Measurements from ENCODE around the gene HNRNPL. TPM values are rescaled to one million over a fixed set of nuclear protein-coding genes. Genes with fewer than 3 reads are reported as not detected.
"Not testable (repeated sequence)": the region's sequence is repeated elsewhere in the genome, so short reads cannot be mapped to it uniquely, and the experiment has no call there.

The HNRNPL gene
- total RNA-seq, 1 donor from 2014 or later = 195 TPM

DNA sequence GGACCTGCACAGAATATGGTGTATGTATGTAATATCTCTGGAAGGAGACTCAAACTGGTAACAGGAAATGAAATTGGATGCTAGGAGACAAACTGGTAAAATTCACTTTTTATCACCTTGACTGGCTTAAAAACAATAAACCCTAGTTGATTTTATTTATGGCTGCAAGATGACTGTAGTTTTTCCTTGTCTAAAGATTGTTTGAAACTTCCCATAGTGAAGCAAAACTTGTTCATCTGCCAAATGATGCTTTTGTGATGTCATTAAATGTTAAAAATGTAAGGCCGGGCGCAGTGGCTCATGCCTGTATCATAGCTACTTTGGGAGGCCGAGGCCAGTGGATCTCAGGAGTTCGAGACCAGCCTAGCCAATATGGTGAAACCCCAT is 15.7 kb downstream of the HNRNPL start:
- H3K27me3 ChIP-seq (ENCODE audit: control insufficient read depth in 3 of 3, insufficient read depth in 3 of 3, low read length in 3 of 3) = no peaks in the 10 kb centered on the region
- no peak overlapping the region for H3K4me3 ChIP-seq (ENCODE audit: low read length in 3 of 3)
- no peak overlapping the region for H3K9ac ChIP-seq (ENCODE audit: low read depth in 1 of 3, low read length in 3 of 3)
- peaks cover 33 to 35% (median 34%) of the 10 kb centered on the region in 3 donors for H3K36me3 ChIP-seq (ENCODE audit: control insufficient read depth in 3 of 3, insufficient read depth in 3 of 3, low read length in 3 of 3)
- peaks cover 51 to 71% (median 60%) of the 10 kb centered on the region in 3 donors for H3K4me1 ChIP-seq (ENCODE audit: control insufficient read depth in 3 of 3, insufficient read depth in 3 of 3, low read length in 3 of 3)
- H3K9me3 ChIP-seq (ENCODE audit: control insufficient read depth in 3 of 3, low read length in 3 of 3) = no peaks in the 10 kb centered on the region
- H3K27ac ChIP-seq (ENCODE audit: low read depth, low read length) = peak overlapping the region; percentile 92

DNA sequence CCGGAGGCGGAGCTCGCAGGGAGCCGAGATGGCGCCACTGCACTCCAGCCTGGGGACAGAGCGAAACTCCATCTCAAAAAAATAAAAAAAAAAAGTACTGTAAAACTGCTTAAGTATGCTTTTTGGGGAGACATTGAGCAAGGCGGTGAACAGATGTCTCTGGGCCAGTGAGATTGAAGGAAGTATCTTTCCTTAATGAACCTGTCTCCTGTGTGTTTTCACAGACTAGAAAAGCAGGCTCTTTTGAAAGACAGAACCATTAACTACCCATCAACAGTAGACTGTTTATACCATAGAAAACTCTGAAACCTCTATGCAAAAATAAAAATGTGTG is 16.7 kb downstream of the HNRNPL start:
- H3K27me3 ChIP-seq (ENCODE audit: control insufficient read depth in 3 of 3, insufficient read depth in 3 of 3, low read length in 3 of 3) = no peaks in the 10 kb centered on the region
- peak overlapping the region; percentile 91 for H3K27ac ChIP-seq (ENCODE audit: low read depth, low read length)
- no peaks in the 10 kb centered on the region for H3K9me3 ChIP-seq (ENCODE audit: control insufficient read depth in 3 of 3, low read length in 3 of 3)
- no peak overlapping the region for H3K4me3 ChIP-seq (ENCODE audit: low read length in 3 of 3)
- H3K4me1 ChIP-seq (ENCODE audit: control insufficient read depth in 3 of 3, insufficient read depth in 3 of 3, low read length in 3 of 3) = peaks cover 42 to 61% (median 51%) of the 10 kb centered on the region in 3 donors
- H3K9ac ChIP-seq (ENCODE audit: low read depth in 1 of 3, low read length in 3 of 3) = no peak overlapping the region
- H3K36me3 ChIP-seq (ENCODE audit: control insufficient read depth in 3 of 3, insufficient read depth in 3 of 3, low read length in 3 of 3) = peaks cover 25 to 28% (median 27%) of the 10 kb centered on the region in 3 donors

DNA sequence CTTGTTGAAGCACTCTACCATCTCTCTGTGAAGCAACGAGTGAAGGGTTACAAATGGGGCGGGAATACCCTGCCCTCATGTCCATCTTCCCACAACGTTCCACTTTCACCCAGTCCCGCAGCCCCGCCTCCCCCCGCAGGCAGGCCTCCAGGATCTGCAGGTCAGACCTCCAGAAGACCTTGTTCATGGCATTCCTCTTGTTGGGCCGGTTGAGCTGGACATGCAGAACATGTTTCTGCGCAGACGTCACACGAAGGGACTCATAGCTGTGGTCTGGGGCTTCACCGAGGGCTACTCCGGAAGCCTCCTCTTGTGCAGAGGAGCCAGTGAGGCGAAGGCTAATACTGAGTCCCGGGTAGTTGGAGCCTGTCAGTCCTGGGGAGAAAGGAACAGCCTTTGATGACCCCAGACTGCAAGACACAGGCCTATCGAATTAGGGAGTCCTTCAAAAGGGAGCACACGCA is 18.6 kb downstream of the HNRNPL start:
- Histone ChIP-seq H3K27ac (ENCODE audit: low read depth, low read length) (peak overlapping the region; percentile 91), H3K27me3 (ENCODE audit: control insufficient read depth in 3 of 3, insufficient read depth in 3 of 3, low read length in 3 of 3) (no peaks in the 10 kb centered on the region), H3K9me3 (ENCODE audit: control insufficient read depth in 3 of 3, low read length in 3 of 3) (no peaks in the 10 kb centered on the region), H3K4me3 (ENCODE audit: low read length in 3 of 3) (peak overlapping the region; percentile 88 to 100 (median 96)), H3K36me3 (ENCODE audit: control insufficient read depth in 3 of 3, insufficient read depth in 3 of 3, low read length in 3 of 3) (peaks cover 16 to 24% (median 18%) of the 10 kb centered on the region in 3 donors), H3K9ac (ENCODE audit: low read depth in 1 of 3, low read length in 3 of 3) (peak overlapping the region; percentile 91 to 99 (median 98)), H3K4me1 (ENCODE audit: control insufficient read depth in 3 of 3, insufficient read depth in 3 of 3, low read length in 3 of 3) (peaks cover 38 to 48% (median 46%) of the 10 kb centered on the region in 3 donors)

DNA sequence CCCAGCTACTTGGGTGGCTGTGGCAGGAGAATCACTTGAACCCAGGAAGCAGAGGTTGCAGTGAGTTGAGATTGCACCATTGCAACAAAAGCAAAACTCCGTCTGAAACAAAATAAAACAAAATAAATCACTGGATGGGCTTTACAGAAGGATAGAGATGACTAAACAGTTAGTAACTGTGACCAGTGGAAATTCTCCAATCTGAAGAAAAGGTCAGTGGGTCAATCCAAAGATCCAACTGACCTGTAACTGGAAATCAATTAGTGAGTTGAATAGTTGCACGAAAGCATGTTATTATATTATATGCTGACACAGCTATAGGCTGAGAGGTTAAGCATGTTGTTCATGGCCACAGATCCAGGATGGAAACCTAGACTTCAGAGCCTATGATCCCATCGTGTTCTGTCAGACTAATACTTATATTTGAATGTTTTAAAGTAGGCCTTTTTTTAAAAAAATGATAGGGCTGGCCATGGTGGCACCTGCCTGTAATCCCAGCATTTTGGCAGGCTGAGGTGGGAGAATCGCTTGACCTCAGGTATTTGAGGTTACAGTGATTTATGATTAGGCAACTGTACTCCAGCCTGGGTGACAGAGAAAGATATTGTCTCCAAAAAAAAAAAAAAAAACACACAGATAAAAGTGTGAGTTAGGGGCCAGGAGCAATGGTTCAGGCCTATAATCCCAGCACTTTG is 19.6 kb downstream of the HNRNPL start:
- H3K27ac ChIP-seq (ENCODE audit: low read depth, low read length) = peak overlapping the region; percentile 91
- peaks cover 38 to 48% (median 41%) of the 10 kb centered on the region in 3 donors for H3K4me1 ChIP-seq (ENCODE audit: control insufficient read depth in 3 of 3, insufficient read depth in 3 of 3, low read length in 3 of 3)
- H3K9ac ChIP-seq (ENCODE audit: low read depth in 1 of 3, low read length in 3 of 3) = peak overlapping the region; percentile 34 to 99 (median 91)
- H3K4me3 ChIP-seq (ENCODE audit: low read length in 3 of 3) = peak overlapping the region in 2 of 3 donors; percentile 88 to 96
- H3K27me3 ChIP-seq (ENCODE audit: control insufficient read depth in 3 of 3, insufficient read depth in 3 of 3, low read length in 3 of 3) = no peaks in the 10 kb centered on the region
- H3K9me3 ChIP-seq (ENCODE audit: control insufficient read depth in 3 of 3, low read length in 3 of 3) = no peaks in the 10 kb centered on the region
- H3K36me3 ChIP-seq (ENCODE audit: control insufficient read depth in 3 of 3, insufficient read depth in 3 of 3, low read length in 3 of 3) = peaks cover 14 to 21% (median 16%) of the 10 kb centered on the region in 3 donors

DNA sequence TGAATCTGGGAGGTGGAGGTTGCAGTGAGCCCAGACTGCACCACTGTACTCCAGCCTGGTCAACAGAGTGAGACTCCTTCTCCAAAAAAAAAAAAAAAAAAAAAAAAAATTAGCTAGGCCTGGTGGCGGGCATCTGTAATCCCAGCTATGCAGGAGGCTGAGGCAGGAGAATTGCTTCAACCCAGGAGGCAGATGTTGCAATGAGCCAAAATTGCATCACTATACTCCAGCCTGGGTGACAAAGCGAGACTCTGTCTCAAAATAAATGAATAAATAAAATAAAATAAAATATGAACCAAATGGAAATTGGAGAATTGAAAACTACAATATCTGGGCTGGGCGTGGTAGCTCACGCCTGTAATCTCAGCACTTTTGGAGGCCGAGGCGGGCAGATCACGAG is 20.6 kb downstream of the HNRNPL start:
- Histone ChIP-seq H3K36me3 (ENCODE audit: control insufficient read depth in 3 of 3, insufficient read depth in 3 of 3, low read length in 3 of 3) (peaks cover 14 to 21% (median 16%) of the 10 kb centered on the region in 3 donors), H3K4me1 (ENCODE audit: control insufficient read depth in 3 of 3, insufficient read depth in 3 of 3, low read length in 3 of 3) (peaks cover 38 to 47% (median 38%) of the 10 kb centered on the region in 3 donors)
- not testable (repeated sequence) for H3K9ac ChIP-seq (ENCODE audit: low read depth in 1 of 3, low read length in 3 of 3); H3K9me3 ChIP-seq (ENCODE audit: control insufficient read depth in 3 of 3, low read length in 3 of 3); H3K27ac ChIP-seq (ENCODE audit: low read depth, low read length); H3K27me3 ChIP-seq (ENCODE audit: control insufficient read depth in 3 of 3, insufficient read depth in 3 of 3, low read length in 3 of 3); H3K4me3 ChIP-seq (ENCODE audit: low read length in 3 of 3)

DNA sequence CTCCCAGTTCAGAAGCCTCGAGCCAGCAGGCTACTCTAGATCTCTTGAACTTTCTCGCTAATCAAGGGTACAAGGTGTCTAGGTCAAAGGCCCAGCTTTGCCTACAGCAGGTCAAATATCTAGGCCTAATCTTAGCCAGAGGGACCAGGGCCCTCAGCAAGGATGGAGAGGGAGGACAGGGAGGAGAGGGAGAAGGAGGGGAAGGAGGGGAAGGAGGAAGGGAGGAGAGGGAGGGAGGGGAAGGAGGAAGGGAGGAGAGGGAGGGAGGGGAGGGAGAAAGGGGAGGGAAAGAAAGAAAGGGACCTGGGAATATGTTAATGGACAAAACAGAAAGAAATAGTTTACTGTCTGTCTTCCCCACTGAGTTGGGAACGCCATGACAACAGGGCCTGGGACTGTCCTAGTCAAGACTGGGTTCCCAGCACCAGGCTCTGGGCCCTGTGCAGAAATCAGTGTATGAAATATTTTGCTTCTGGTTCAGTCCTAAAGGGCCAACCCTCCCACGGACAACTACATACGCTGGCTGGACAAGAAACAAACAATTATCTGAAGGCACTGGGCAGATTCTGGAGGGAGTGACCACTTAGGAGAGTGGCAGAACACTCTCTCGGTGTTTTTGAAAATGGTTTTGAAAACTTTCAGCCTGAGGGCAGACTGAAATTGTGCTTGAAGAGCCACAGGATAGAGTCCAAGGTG is 22.8 kb downstream of the HNRNPL start:
- Histone ChIP-seq H3K27me3 (ENCODE audit: control insufficient read depth in 3 of 3, insufficient read depth in 3 of 3, low read length in 3 of 3) (no peaks in the 10 kb centered on the region), H3K4me1 (ENCODE audit: control insufficient read depth in 3 of 3, insufficient read depth in 3 of 3, low read length in 3 of 3) (peaks cover 32 to 42% (median 33%) of the 10 kb centered on the region in 3 donors), H3K9me3 (ENCODE audit: control insufficient read depth in 3 of 3, low read length in 3 of 3) (no peaks in the 10 kb centered on the region), H3K36me3 (ENCODE audit: control insufficient read depth in 3 of 3, insufficient read depth in 3 of 3, low read length in 3 of 3) (peaks cover 19 to 25% (median 23%) of the 10 kb centered on the region in 3 donors), H3K27ac (ENCODE audit: low read depth, low read length) (no peak overlapping the region), H3K4me3 (ENCODE audit: low read length in 3 of 3) (peak overlapping the region in 1 of 3 donors; percentile 7), H3K9ac (ENCODE audit: low read depth in 1 of 3, low read length in 3 of 3) (peak overlapping the region in 1 of 3 donors; percentile 16)

DNA sequence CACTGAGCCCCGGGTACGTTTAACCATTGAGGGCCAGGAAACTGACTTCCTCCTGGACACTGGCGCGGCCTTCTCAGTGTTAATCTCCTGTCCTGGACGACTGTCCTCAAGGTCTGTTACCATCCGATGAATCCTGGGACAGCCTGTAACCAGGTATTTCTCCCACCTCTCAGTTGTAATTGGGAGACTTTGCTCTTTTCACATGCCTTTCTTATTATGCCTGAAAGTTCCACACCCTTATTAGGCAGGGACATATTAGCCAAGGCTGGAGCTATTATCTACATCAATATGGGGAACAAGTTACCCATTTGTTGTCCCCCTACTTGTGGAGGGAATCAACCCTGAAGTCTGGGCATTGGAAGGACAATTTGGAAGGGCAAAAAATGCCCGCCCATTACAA is 23.9 kb downstream of the HNRNPL start:
- H3K9me3 ChIP-seq (ENCODE audit: control insufficient read depth in 3 of 3, low read length in 3 of 3); H3K27ac ChIP-seq (ENCODE audit: low read depth, low read length); H3K4me3 ChIP-seq (ENCODE audit: low read length in 3 of 3); H3K27me3 ChIP-seq (ENCODE audit: control insufficient read depth in 3 of 3, insufficient read depth in 3 of 3, low read length in 3 of 3): not testable (repeated sequence)
- Histone ChIP-seq H3K36me3 (ENCODE audit: control insufficient read depth in 3 of 3, insufficient read depth in 3 of 3, low read length in 3 of 3) (peaks cover 19 to 25% (median 23%) of the 10 kb centered on the region in 3 donors), H3K9ac (ENCODE audit: low read depth in 1 of 3, low read length in 3 of 3) (peak overlapping the region in 1 of 3 donors; percentile 16), H3K4me1 (ENCODE audit: control insufficient read depth in 3 of 3, insufficient read depth in 3 of 3, low read length in 3 of 3) (peaks cover 28 to 34% (median 28%) of the 10 kb centered on the region in 3 donors)

DNA sequence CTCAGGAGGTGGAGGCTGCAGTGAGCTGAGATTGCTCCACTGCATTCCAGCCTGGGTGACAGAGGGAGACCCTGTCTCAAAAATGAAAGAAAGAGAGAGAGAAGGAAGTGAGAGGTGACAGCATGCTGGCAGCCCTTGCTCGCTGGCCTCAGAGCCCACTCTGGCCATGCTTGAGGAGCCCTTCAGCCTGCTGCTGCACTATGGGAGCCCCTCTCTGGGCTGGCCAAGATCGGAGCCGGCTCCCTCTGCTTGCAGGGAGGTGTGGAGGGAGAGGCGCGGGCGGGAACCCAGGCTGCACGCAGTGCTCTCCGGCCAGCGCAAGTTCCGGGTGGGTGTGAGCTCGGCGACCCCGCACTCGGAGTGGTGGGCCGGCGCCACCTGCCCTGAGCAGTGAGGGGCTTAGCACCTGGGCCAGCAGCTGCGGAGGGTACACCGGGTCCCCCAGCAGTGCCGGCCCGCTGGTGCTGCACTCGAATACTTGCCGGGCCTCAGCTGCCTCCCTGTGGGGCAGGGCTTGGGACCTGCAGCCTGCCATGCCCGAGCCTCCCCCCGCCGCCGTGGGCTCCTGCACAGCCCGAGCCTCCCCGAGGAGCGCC is 28.5 kb downstream of the HNRNPL start:
- H3K4me3 ChIP-seq (ENCODE audit: low read length in 3 of 3); H3K9me3 ChIP-seq (ENCODE audit: control insufficient read depth in 3 of 3, low read length in 3 of 3); H3K9ac ChIP-seq (ENCODE audit: low read depth in 1 of 3, low read length in 3 of 3); H3K27ac ChIP-seq (ENCODE audit: low read depth, low read length); H3K27me3 ChIP-seq (ENCODE audit: control insufficient read depth in 3 of 3, insufficient read depth in 3 of 3, low read length in 3 of 3): not testable (repeated sequence)
- H3K36me3 ChIP-seq (ENCODE audit: control insufficient read depth in 3 of 3, insufficient read depth in 3 of 3, low read length in 3 of 3) = peaks cover 20 to 27% (median 24%) of the 10 kb centered on the region in 3 donors
- H3K4me1 ChIP-seq (ENCODE audit: control insufficient read depth in 3 of 3, insufficient read depth in 3 of 3, low read length in 3 of 3) = peaks cover 19 to 36% (median 24%) of the 10 kb centered on the region in 3 donors

DNA sequence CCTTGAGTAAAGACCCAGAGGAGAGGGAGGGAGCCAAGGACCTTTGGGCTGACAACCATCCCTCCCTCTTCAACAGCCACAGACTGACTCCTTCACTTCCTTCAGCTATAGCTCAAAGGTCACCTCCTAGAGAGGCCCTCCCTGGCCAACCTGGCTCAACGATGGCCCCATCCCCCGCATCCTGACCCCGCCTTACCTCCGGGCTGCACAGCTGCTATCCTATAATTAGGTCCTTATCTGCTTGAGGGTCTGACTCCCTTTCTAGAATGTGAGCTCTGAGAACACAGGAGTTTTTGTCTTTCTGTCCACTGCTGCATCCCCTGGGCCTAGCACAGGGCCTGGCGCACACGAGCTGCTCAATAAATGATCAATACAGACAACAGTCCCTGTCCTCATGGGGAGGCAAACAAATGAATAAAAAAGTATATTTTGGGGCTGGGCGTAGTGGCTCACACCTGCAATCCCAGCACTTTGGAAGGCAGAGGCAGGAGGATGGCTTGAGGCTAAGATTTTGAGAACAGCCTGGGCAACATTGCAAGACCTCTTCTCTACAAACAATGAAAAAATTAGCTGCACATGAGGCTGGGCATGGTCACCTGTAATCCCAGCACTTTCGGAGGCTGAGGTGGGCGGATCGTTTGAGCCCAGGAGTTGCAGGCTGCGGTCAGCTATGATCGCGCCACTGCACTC is 30.4 kb downstream of the HNRNPL start:
- H3K27ac ChIP-seq (ENCODE audit: low read depth, low read length) = peak overlapping the region; percentile 82
- no peaks in the 10 kb centered on the region for H3K9me3 ChIP-seq (ENCODE audit: control insufficient read depth in 3 of 3, low read length in 3 of 3)
- peak overlapping the region; percentile 53 to 66 (median 54) for H3K9ac ChIP-seq (ENCODE audit: low read depth in 1 of 3, low read length in 3 of 3)
- peak overlapping the region in 2 of 3 donors; percentile 27 to 29 for H3K4me3 ChIP-seq (ENCODE audit: low read length in 3 of 3)
- peaks cover 12 to 22% (median 20%) of the 10 kb centered on the region in 3 donors for H3K4me1 ChIP-seq (ENCODE audit: control insufficient read depth in 3 of 3, insufficient read depth in 3 of 3, low read length in 3 of 3)
- peaks cover 35 to 40% (median 39%) of the 10 kb centered on the region in 3 donors for H3K36me3 ChIP-seq (ENCODE audit: control insufficient read depth in 3 of 3, insufficient read depth in 3 of 3, low read length in 3 of 3)
- no peaks in the 10 kb centered on the region for H3K27me3 ChIP-seq (ENCODE audit: control insufficient read depth in 3 of 3, insufficient read depth in 3 of 3, low read length in 3 of 3)

Data from skeletal muscle tissue (tissue), 4 donors.